NK-92 treated with Interleukin-12 subunit alpha and Interleukin-12 subunit beta, amount 100 ng/mL, for 24 hours (cell line): ENCODE measurements around the gene KRTAP4-5.
"Not testable (repeated sequence)": the region's sequence is repeated elsewhere in the genome, so short reads cannot be mapped to it uniquely, and the experiment has no call there.

ENCODE experiments used
- DNase-seq: peaks from one replicate; lab custom pipeline; 2025; lab: John Stamatoyannopoulos, UW

KRTAP4-5 gene

GRCh38 chr17:41149652-41149985 lies at the start of gene KRTAP4-5:
Gene KRTAP4-5 (minus strand): TSS chr17:41149825. CDS start chr17:41149767, 58 bp downstream.
- no peak for DNase-seq

- no peak for DNase-seq
These were observed 46.4 kb upstream of the KRTAP4-5 start for GRCh38 chr17:41196068-41196467.

- DNase-seq = no peak
These were observed 40.7 kb upstream of the KRTAP4-5 start for GRCh38 chr17:41190328-41190727.

- not testable (repeated sequence) for DNase-seq
These were observed 40.3 kb upstream of the KRTAP4-5 start, which contains the start of gene KRTAP9-1 for GRCh38 chr17:41189837-41190318. Gene KRTAP9-1 (plus strand): TSS chr17:41189887. CDS start chr17:41189887, 0 bp downstream.

GRCh38 chr17:41186872-41187271 lies 37.2 kb upstream of the KRTAP4-5 start:
- DNase-seq = no peak

GRCh38 chr17:41185001-41185400 lies 35.4 kb upstream of the KRTAP4-5 start:
- DNase-seq = no peak

- no peak for DNase-seq
These were observed 34.9 kb upstream of the KRTAP4-5 start, which contains the start of gene KRTAP4-1 for GRCh38 chr17:41184480-41184961. Gene KRTAP4-1 (minus strand): TSS chr17:41184911. CDS start chr17:41184854, 57 bp downstream.

- DNase-seq = no peak
These were observed 29.4 kb upstream of the KRTAP4-5 start for GRCh38 chr17:41178843-41179616.

GRCh38 chr17:41178341-41178740 lies 28.7 kb upstream of the KRTAP4-5 start:
- no peak for DNase-seq

GRCh38 chr17:41177727-41178271 lies 28.2 kb upstream of the KRTAP4-5 start, which contains the start of gene KRTAP4-2:
Gene KRTAP4-2 (minus strand): TSS chr17:41178221. CDS start chr17:41178164, 57 bp downstream.
- no peak for DNase-seq

- no peak for DNase-seq
These were observed 27.2 kb upstream of the KRTAP4-5 start for GRCh38 chr17:41176744-41177387.

GRCh38 chr17:41171886-41172285 lies 22.3 kb upstream of the KRTAP4-5 start:
- no peak for DNase-seq

- DNase-seq = no peak
These were observed 18.5 kb upstream of the KRTAP4-5 start, which contains the start of gene KRTAP4-3 for GRCh38 chr17:41168121-41168520. Gene KRTAP4-3 (minus strand): TSS chr17:41168221. CDS start chr17:41168172, 49 bp downstream.

GRCh38 chr17:41167561-41167960 lies 17.9 kb upstream of the KRTAP4-5 start:
- no peak for DNase-seq

- no peak for DNase-seq
These were observed 14.2 kb upstream of the KRTAP4-5 start for GRCh38 chr17:41163828-41164227.

- no peak for DNase-seq
These were observed 11.0 kb upstream of the KRTAP4-5 start, which contains the start of gene KRTAP4-4 for GRCh38 chr17:41160648-41161047. Gene KRTAP4-4 (minus strand): TSS chr17:41160748. CDS start chr17:41160691, 57 bp downstream.

- not testable (repeated sequence) for DNase-seq
These were observed 10.6 kb upstream of the KRTAP4-5 start for GRCh38 chr17:41160190-41160589.

- DNase-seq = no peak
These were observed 4.2 kb upstream of the KRTAP4-5 start for GRCh38 chr17:41153856-41154255.

GRCh38 chr17:41151525-41151924 lies 1.9 kb upstream of the KRTAP4-5 start:
- no peak for DNase-seq

GRCh38 chr17:41150026-41150425 lies 401 bp upstream of the KRTAP4-5 start:
- DNase-seq = no peak

GRCh38 chr17:41148971-41149651 lies 514 bp downstream of the KRTAP4-5 start:
- not testable (repeated sequence) for DNase-seq
